ENCODE measurements around the gene NBEA. TPM values are rescaled to one million over a fixed set of nuclear protein-coding genes. Genes with fewer than 3 reads are reported as not detected.

The NBEA gene
- total RNA-seq, 1 experiment from 2014 or later = 4.4 TPM

DNA sequence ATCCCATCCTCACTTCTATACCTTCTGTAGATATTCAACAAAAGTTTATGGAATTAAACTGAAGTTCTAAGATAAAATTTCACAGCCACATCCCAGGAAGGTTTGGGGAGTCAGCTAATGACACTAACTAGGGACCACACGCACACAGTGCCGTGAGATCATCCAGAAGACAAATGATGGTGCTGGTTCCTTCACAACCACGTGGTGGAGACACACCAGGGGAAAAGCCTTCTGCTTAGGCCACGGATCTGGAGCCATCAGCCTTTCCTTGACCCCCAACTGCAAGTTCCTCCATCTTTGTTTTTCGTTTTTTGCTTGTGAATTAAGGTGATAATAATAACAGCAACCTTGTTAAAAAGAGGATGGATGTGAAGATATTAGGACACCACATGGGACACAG lies 776.0 kb downstream of the NBEA start:
- no peak for DNase-seq
- H2AFZ ChIP-seq (ENCODE audit: low read length) = no peak overlapping the region
- no TSS peak for BruUV-seq (replicated peaks)
- no peaks in the 10 kb centered on the region for H3F3A ChIP-seq (ENCODE audit: low read length, unreplicated experiment)
- CTCF ChIA-PET = no interaction called here
- H4K20me1 ChIP-seq (ENCODE audit: low read length) = no peaks in the 10 kb centered on the region
- no peak for TF ChIP-seq EZH2phosphoT487 (IDR thresholded peaks at IDR 0.05; ENCODE audit: borderline replicate concordance, low read length)
- no peaks in the 10 kb centered on the region for H3K36me3 ChIP-seq (ENCODE audit: low read depth, low read length)
- ATAC-seq = no peak
- no peak overlapping the region for H3K4me2 ChIP-seq (ENCODE audit: low read length)
- H3K9me3 ChIP-seq (ENCODE audit: low read length) = no peaks in the 10 kb centered on the region
- intact Hi-C loops (cut with micrococcal nuclease) = no loop called here
- peaks cover 21% of the 10 kb centered on the region for H3K4me1 ChIP-seq (ENCODE audit: insufficient read depth, low read length)
- H3K4me3 ChIP-seq (ENCODE audit: low read length) = no peak overlapping the region
- no peak overlapping the region for H3K9ac ChIP-seq (ENCODE audit: low read length)
- H3K27ac ChIP-seq (ENCODE audit: low read length) = no peak overlapping the region
- no peaks in the 10 kb centered on the region for H3K27me3 ChIP-seq (ENCODE audit: low read length)
- POLR2A ChIA-PET (ENCODE audit: unreplicated experiment) = no interaction called here
- H3K79me2 ChIP-seq (ENCODE audit: low read length) = no peaks in the 10 kb centered on the region
- H3K9me2 ChIP-seq (replicated peaks; ENCODE audit: low read length) = no peaks in the 10 kb centered on the region

DNA sequence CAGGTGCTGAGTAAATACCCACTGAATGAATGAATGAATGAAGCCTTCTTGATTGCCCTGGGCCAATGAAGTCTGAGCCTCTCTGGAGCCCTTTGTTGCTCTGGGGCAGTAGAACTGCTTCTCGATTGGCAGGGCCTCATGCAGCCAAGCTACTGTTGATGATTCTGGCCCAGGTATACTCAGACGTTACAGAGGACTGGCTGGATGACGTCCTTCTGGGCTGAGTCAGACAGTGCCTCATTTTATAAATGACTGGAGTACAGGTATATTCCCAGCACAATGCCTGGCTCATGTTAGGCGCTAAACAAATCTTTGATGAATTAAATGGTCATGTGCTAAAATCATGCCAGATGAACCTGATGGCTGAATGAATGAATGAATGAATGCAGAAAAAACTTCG lies 778.2 kb downstream of the NBEA start:
- H3K4me1 ChIP-seq (ENCODE audit: insufficient read depth, low read length) = peaks cover 21% of the 10 kb centered on the region
- no peak overlapping the region for H3K9ac ChIP-seq (ENCODE audit: low read length)
- no peaks in the 10 kb centered on the region for H3K9me3 ChIP-seq (ENCODE audit: low read length)
- H4K20me1 ChIP-seq (ENCODE audit: low read length) = no peaks in the 10 kb centered on the region
- POLR2A ChIA-PET (ENCODE audit: unreplicated experiment) = no interaction called here
- ATAC-seq = peak; percentile 72
- H3K79me2 ChIP-seq (ENCODE audit: low read length) = no peaks in the 10 kb centered on the region
- TF ChIP-seq, protein P1, sequence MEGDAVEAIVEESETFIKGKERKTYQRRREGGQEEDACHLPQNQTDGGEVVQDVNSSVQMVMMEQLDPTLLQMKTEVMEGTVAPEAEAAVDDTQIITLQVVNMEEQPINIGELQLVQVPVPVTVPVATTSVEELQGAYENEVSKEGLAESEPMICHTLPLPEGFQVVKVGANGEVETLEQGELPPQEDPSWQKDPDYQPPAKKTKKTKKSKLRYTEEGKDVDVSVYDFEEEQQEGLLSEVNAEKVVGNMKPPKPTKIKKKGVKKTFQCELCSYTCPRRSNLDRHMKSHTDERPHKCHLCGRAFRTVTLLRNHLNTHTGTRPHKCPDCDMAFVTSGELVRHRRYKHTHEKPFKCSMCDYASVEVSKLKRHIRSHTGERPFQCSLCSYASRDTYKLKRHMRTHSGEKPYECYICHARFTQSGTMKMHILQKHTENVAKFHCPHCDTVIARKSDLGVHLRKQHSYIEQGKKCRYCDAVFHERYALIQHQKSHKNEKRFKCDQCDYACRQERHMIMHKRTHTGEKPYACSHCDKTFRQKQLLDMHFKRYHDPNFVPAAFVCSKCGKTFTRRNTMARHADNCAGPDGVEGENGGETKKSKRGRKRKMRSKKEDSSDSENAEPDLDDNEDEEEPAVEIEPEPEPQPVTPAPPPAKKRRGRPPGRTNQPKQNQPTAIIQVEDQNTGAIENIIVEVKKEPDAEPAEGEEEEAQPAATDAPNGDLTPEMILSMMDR (conservative IDR thresholded peaks at IDR 0.05; ENCODE audit: low read depth, low read length) = no peak
- TF ChIP-seq EZH2phosphoT487 (IDR thresholded peaks at IDR 0.05; ENCODE audit: borderline replicate concordance, low read length) (no peak), EZH2 (IDR thresholded peaks at IDR 0.05; ENCODE audit: low read length, unreplicated experiment) (no peak)
- CTCF ChIA-PET = no interaction called here
- peak overlapping the region; percentile 72 for H2AFZ ChIP-seq (ENCODE audit: low read length)
- peak; percentile 57 for DNase-seq
- no peaks in the 10 kb centered on the region for H3F3A ChIP-seq (ENCODE audit: low read length, unreplicated experiment)
- peak overlapping the region; percentile 83 for H3K4me2 ChIP-seq (ENCODE audit: low read length)
- H3K36me3 ChIP-seq (ENCODE audit: low read depth, low read length) = no peaks in the 10 kb centered on the region
- no TSS peak for BruUV-seq (replicated peaks)
- H3K27ac ChIP-seq (ENCODE audit: low read length) = no peak overlapping the region
- no peaks in the 10 kb centered on the region for H3K27me3 ChIP-seq (ENCODE audit: low read length)
- H3K4me3 ChIP-seq (ENCODE audit: low read length) = peak overlapping the region; percentile 58
- H3K9me2 ChIP-seq (replicated peaks; ENCODE audit: low read length) = no peaks in the 10 kb centered on the region
- intact Hi-C loops (cut with micrococcal nuclease) = loop anchor here (2.0 to 10.0 kb wide), 2 partner anchors 65 to 89 kb away; no protein-coding TSS in a partner anchor

DNA sequence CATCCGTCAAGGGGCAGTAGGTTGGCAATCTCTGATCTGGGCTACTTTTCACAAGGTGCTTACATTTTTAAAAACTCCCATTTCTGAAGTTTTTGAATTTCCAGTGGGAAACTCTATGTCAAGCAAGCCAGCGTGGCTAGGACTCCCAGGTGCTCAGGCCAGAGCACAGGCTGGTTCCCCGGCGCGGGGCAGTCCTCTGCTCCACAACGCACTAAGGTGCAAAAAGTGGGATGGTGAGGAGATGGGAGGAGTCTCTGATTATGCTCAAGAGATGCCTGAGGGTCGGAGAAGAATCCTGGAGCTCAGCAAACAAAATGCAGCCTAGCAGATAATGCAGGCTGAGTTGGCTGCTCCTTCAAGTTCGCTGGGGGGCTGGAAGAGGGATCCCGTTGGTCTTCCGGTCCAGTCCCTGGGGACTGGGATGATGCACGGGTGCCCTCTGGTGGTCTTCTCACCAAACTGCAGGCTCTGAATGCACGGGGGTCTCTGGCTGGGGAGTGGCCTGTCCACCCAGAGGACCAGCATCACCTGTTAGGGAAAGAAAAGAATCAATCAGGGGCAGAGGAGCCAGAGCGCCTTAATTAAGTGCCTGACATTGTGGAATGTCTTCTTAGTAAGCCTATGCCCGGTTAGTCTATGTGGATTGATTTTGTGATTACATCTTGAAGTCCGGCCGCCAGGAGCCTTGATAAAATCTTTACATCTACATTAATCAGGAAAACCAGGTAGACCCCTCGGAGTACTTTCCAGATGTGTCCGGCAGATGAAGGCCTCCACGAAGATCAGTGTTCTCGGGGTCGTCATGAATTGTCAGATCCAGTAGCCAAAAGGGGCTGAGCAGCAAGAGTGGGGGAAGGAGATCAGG lies 778.9 kb downstream of the NBEA start:
- Histone ChIP-seq H3K27ac (ENCODE audit: low read length) (no peak overlapping the region), H3K4me1 (ENCODE audit: insufficient read depth, low read length) (peaks cover 17% of the 10 kb centered on the region), H3F3A (ENCODE audit: low read length, unreplicated experiment) (no peaks in the 10 kb centered on the region), H3K79me2 (ENCODE audit: low read length) (no peaks in the 10 kb centered on the region), H2AFZ (ENCODE audit: low read length) (peak overlapping the region; percentile 72), H3K9me3 (ENCODE audit: low read length) (no peaks in the 10 kb centered on the region), H3K9ac (ENCODE audit: low read length) (no peak overlapping the region), H3K4me3 (ENCODE audit: low read length) (peak overlapping the region; percentile 58), H3K36me3 (ENCODE audit: low read depth, low read length) (no peaks in the 10 kb centered on the region), H3K27me3 (ENCODE audit: low read length) (no peaks in the 10 kb centered on the region), H4K20me1 (ENCODE audit: low read length) (no peaks in the 10 kb centered on the region), H3K9me2 (replicated peaks; ENCODE audit: low read length) (no peaks in the 10 kb centered on the region), H3K4me2 (ENCODE audit: low read length) (peak overlapping the region; percentile 83)
- peak; percentile 70 for DNase-seq
- peak; percentile 60 for ATAC-seq
- ChIA-PET CTCF (no interaction called here), POLR2A (ENCODE audit: unreplicated experiment) (interaction anchor here (0.6 kb wide), 1 partner anchor 165 kb away, joined by 4 read pairs; no protein-coding TSS in a partner anchor)
- intact Hi-C loops (cut with micrococcal nuclease) = loop anchor here (1.0 to 10.0 kb wide), 3 partner anchors 64 to 511 kb away; no protein-coding TSS in a partner anchor
- BruUV-seq (replicated peaks) = no TSS peak
- TF ChIP-seq EZH2phosphoT487 (IDR thresholded peaks at IDR 0.05; ENCODE audit: borderline replicate concordance, low read length) (no peak), EZH2 (IDR thresholded peaks at IDR 0.05; ENCODE audit: low read length, unreplicated experiment) (no peak)
- TF ChIP-seq, protein P1 (conservative IDR thresholded peaks at IDR 0.05; ENCODE audit: low read depth, low read length) = peak; percentile 95
